Peyer's patch (tissue), 4 donors: ENCODE data around the gene MED9.

Source experiments
- CTCF ChIP-seq, 6 experiments: fragments of 450-650 bp in 4 of 6; fragments of 200-600 bp in 2 of 6; sonication (generic) in 1 of 6; IDR thresholded peaks; one replicate each; pipeline ENCODE4 v1.5.1; 2017 to 2019; ENCODE audit warnings: antibody characterized with exemption in 6 of 6, mild to moderate bottlenecking in 3 of 6, moderate library complexity in 1 of 6
- POLR2A ChIP-seq, 2 donors: fragments of 450-650 bp; IDR thresholded peaks; one replicate each; pipeline ENCODE4 v1.5.1; 2017; ENCODE audit warnings: antibody characterized with exemption in 2 of 2, mild to moderate bottlenecking in 2 of 2, moderate library complexity in 2 of 2

GRCh38 chr17:17487998-17488397, 11.2 kb downstream of the MED9 start:
- TF ChIP-seq POLR2A (IDR thresholded peaks at IDR 0.05) (no peak), CTCF (IDR thresholded peaks at IDR 0.05) (no peak)
